HCT116 (cell line): ENCODE results near the gene RANBP10.

Experiments used
- EZH2 ChIP-seq: fragments of 200-600 bp; sonication (generic); IDR thresholded peaks from 2 replicates; pipeline ENCODE4 v1.6.1; 2017; ENCODE audit warnings: antibody characterized with exemption, mixed run types
- SRF ChIP-seq: IDR thresholded peaks from 2 replicates; pipeline ENCODE4 v1.6.1; 2012; ENCODE audit warnings: low read depth

DNA sequence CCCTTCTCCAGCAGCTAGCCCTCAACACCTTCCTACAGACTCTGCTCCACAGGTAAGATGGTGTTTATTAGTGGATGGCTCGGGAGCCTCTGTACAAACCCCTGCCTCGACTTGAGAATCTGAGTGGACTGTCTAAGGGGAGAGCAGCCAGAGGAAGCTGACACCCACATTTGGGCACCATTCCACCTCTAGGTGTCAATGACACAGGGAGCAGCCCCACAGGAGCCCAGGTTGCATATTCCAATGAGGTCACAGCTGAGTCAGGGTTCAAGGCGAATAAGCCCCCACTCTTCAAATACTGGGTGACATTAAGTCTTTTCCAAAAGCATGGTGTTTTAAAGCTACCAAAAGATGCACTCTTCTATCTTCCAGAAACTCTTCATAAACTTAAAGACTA is 31.9 kb downstream of the RANBP10 start:
- TF ChIP-seq SRF (no peak), EZH2 (no peak)
